GM19463 (cell line): ENCODE results near the gene ZBTB21.

Experiments used
- ATAC-seq: cut with Tn5 transposase; IDR thresholded peaks from one replicate; pipeline ENCODE4 v1.9.1; 2021; ENCODE audit warnings: mild to moderate bottlenecking, moderate library complexity; ENCODE audit not compliant: unreplicated experiment

The ZBTB21 gene

DNA sequence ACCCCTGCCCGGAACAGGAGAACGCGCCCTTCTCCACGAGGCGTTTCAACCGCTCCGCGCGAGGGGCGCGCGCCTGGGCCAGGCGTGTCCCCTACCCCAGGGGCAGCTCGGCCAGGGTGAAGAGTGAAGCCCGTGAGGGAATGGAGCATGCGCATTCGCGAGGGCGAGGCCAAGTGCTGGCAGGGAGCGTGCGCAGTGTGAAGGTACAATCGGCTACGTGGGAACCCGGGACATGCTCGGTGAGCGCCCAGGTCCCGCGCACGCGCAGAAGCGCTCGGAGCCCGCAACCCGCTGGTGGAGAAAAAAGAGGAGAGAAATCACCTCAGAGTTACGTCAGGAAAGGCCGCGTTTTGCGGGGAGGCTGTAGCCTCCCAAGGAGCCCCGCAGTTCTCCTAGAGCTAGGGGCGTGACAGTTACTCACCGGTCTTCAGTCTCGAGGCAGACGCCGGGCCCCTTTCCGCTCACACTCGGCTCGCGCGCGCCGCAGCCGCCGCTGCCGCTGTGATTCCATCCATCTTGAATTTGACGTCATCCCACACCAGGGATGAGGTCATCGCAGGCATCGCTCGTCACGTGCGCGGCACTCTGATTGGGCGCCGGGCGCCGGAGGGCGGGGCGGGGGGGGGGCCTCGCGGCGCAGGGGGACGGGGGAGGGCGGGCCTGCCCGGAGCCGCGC, at the start of gene ZBTB21:
Gene ZBTB21 (minus strand): TSS at position 530 of the 676 bp plus-strand sequence. CDS start 16,265 bp downstream, outside the sequence.
- peak; percentile 59 for ATAC-seq

DNA sequence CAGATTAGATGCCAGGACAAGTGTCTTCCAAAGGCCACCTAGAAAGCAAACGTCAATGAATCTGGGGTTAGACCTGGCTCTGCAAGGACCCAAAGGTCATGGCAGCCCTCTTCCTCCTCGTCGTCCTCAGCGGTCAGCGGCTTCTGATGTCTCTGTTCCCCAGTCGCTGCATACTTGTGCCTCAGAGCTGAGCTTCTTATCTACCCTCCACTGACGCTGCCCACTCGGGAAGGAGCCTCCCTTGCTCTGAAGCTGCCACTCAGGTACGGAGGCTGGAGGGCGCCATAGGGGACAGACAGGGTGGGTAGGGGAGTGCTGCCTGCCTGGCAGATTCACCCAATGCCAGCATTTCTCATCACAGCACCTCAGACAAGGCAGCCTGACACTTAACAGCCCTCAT, 49.6 kb upstream of the ZBTB21 start:
- ATAC-seq = no peak

DNA sequence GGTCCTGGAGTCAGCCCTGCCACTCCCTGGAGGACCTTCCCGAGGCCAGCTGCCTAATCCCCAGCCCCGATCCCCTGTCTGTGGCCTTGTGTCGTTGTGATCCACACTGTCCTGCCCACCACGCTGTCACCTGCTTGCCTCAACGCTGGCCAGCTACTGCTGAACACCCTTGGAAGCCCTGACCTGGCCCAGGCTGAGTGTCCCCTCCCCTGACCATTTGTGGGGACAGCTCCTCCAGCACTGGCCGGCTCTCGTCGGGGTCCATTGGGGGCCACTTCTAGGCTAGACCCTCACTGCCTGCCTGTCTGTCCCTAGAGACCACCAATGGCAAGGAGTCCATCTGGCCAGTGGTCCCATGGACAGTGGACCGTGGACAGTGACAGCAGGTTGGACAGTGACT, 49.0 kb upstream of the ZBTB21 start:
- ATAC-seq = no peak

DNA sequence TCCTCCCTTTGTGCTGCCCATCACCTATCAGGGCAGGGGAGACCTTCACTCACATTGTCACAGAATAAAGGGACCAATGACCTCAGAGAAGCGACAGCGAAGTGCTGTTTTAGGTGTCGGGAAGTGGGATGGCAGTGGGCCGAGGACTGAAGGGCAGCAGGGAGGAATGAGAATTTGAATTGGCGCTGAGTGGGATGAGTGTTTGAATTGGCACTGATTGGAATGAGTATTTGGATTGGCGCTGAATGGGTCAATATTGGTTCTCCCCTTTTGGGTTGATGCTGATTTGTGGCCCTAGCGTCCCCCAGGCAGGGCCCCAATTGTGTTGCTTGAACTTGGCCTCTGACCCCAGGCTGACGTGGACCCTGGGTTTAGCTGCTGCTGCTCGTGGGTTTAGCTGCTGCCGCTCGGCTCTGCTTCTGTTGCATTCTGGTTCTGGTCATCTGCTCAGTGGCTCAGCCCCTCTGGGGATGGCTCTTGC, 48.5 kb upstream of the ZBTB21 start:
- ATAC-seq = no peak

DNA sequence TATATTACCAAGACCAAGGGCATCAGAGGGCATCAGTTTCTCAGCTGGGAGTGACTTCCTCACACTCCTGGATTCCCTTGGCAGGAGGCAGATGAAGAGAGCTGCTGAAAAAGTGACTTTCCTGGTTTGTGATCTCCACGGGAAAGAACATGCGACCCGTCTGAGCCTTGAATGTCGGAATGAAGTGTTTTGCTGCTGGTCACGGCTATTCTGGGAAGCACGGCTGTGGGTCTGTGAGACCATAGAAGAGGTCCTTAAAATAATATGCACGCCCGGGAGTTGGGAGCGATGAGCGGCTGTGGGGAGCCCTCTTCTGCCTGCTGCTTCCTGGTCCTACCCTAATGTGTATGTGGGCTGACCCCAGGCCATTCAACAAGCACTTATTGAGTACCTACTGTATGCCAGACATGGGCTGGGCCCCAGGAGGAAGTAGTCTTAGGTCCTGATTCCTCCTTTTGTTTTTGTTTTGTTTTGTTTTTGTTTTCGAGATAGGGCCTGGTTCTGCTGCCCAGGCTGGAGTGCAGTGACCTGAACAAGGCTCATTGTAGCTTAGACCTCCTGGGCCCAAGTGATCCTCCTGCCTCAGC, 47.8 kb upstream of the ZBTB21 start:
- no peak for ATAC-seq

DNA sequence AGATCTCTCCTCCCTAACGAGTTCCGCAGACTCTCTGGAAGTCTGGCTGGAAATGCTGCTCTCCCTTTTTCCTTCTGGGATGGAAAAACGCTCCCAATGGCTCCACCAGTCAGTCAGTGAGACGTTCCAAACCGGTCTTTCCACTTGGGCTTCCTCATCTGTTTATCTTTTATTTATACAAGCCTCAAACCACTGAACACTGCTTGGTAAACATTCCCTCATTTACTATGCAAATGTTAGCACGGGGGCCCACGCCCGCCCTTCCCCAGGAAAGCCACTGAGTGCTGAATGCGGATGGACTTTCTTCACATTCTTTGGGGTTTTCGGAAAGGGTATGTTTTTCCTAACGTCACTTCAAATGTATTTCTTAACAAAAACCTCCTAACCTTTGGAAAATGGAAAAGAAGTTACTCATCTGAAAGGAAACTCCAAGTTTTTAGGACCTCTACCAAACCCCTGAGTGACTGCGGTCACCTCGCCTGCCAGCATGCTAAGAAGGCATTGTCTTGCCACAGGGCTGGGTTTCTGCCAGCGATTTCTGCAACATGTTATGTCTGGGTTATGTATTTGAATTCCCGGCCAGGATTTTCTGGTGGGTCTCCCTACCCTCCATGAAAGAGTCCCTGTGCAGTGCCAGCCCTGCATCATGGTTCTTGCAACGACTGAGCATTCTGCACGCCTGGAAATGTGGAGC, 47.0 kb upstream of the ZBTB21 start:
- ATAC-seq = no peak

DNA sequence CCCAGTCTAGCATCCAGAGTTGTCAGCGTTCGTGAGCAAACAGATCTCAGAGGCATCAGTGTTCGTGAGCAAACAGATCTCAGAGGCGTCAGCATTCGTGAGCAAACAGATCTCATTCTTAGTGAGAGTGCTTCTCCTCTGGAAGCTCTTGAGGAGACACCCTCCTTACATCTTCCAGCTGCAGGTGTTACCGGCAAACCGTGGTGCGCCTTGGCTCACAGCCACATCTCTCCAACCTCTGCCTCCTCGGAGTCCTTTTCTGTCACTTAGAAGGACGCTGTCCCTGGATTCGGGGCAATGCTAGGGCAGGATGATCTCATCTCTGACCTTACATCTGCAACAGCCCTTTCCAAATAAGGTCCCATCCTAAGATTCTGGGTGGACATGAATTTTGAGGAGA, 46.3 kb upstream of the ZBTB21 start:
- ATAC-seq = no peak

DNA sequence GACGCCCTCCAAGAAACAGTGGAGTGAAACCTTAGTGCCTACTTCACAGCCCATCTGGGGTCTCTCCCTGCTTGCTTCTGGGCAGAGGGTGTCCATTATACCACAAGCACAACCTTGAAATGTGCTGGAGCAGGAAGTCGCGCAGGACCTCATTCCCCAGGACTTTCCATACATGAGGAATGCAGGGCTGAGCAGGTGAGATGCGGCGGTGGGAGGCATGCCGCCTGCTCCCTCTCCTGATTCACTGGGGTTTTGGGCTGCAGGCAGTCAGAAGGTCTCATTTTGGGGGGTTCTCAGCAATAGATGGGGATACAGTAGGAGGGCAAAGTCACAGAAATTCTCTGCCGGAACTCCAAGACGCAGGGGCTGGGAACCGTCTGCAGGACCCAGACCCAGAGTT, 45.3 kb upstream of the ZBTB21 start:
- no peak for ATAC-seq

DNA sequence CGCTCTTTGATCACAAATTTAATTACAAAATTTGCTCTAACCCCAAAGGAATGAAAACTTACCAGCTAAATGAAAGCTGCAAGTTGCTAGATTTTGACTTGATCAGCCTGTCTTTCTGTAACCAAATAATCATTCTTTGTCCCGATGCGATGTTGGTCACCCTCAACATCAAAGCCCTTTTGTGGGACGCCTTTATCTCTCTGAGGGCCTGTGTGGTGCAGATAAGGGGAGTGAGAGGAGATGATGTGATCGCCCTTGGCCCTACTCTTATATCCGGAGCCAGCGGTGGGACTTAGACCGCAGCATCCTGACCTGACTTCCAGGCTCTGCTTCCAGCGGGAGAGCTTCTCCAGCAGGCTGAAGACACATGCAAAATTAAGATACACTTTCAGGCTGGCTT, 41.6 kb upstream of the ZBTB21 start:
- no peak for ATAC-seq

DNA sequence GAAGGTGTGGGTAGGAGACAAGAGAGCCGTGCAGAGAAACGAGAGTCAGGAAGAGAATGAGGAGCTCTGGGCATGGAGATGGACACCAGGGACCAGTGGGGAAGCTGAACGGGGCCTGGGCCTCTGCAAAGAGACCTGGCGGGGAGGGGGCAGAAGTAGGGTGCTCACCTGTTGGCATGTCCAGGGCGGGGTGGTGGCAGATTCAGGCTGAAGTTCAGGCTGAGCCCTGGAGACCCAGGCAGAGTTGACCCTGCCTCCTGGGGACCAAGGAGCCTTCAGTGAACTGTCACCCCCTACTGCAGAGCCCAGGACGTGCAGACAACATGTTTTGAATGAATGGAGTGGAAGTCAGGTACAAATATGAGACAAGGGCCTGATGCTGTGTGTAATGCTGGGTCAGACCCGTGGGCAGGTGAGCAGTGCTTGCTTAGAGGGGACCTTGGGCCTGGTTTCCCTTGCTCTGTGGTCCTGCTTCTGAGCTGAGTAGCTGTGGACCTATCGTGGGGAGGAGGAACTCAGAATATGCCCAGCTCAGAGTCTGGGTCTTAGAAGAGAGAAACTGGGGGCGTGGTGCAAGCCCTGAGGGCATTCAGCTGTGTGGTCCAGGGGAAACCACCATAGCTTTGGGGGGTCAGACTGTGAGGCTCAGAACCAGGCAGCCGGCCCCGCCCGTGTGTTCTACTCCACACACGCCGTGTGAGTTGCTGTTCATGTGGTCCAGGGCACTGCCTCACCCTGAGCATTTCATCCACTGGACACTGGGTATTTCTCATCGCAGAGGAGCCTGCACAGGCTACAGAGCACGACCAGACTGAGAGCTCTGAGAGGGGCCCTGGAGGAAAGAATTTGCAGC, 39.6 kb upstream of the ZBTB21 start:
- no peak for ATAC-seq

DNA sequence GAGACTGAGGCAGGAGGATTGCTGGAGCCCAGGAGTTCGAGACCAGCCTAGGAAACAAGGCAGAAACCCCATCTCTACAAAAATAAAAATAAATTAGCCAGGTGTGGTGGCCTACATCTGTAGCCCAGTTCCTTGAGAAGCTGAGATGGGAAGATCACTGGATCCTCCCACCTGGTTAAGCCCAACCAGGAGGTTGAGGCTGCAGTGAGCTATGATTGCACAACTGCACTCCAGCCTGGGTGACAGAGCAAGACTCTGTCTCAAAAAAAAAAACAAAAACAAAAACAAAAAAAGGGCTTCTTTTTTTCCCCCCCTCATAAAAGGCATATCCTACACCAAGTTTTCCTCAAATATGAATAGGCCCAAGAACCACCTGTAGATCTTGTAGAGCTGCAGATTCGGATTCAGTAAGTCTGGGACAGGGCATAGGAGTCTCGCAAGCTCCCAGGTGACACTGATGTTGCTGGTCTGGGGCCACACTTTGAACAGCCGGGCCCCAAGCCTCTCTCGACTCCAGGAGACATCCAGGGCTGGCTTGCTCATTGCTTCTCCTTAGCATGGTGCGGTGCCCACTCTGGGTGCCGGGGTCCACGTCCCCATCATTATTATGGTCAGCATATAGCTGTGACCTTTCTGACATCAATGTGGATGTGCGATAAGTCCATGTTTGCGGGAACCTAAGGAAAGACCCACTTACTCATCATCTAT, 38.9 kb upstream of the ZBTB21 start:
- no peak for ATAC-seq

DNA sequence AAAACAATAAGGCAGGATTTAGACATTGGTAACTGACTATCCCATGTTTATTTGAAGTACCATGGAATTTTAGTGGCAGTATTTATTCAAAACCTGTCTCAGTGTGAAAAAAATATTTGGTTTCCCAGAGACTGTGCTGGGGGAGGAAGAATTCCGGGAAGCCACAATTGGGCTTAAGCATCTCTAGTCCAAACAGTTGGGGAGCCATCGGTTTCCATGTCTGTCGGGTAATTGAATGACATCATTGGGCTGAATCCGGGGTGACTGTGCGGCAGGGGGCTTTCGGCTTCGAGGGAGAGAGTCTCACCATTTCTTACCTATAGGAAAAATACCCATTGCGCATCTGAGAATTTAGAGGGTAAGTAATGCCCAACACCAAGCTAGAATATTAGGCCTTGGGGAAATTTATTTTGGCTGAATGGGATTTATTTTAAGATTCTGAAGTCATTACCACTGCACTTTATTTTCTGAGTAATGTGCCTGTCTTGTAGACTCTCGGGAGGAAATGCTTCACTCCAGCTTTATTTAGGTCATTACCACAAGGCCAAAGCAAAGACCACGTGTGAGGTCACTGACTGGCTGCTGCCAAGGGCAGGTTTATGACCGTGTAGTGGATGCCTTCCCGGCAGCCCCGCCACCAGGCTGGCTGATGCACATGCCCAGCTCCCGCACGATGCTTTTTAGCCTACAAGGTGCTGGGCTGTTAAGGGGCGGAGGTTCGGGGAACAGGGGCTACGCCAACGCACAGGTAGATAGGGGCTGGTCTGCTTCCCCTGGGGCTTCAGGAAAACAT, 37.9 kb upstream of the ZBTB21 start:
- no peak for ATAC-seq

DNA sequence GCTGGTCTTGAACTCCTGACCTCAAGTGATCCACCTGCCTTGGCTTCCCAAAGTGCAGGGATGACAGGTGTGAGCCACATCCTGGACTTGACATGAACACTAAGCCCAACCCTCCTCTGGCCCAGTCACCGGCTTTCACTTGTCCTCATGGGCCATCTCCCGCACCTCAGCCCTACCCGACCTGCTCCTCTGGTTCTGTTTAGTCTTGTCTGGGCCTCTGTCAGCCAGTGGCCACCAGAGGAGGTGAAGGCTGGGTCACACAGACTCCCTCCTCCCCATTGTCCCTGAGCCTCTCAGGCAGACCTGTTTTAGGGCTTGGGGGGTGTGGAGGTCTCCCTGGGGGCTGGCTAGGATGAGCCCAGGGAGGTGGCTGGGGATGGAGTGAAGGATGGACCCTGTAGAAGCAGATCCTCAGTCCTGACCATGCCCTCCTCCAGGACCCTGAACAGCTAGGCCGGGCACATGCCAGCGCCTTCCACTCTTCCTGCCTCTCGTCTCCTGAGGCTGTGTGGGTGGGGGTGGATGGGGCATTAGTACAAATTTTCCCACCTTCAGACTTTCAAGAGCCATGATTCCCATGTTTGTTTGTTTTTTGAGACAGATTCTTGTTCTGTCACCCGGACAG, 34.8 kb upstream of the ZBTB21 start:
- no peak for ATAC-seq

DNA sequence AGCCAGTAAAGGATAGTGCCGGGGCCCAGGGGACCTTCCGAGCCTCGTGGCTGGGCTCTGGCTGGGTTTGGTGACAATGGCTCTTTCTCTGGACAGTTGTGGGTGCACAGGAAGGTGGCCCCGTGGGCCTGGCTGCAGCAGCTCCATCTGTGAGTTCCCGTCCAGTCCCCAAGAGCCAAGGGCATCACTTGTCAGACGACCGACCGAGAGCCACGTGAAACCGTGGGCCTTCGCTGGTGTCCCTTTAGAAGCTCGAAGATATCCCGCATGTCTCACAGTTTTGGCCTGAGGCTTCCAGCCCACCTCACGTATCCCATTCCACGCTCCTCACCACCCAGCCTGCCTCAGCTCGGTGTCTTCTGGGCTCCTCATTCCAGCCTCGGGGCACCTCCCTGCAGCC, 33.8 kb upstream of the ZBTB21 start:
- ATAC-seq = no peak

DNA sequence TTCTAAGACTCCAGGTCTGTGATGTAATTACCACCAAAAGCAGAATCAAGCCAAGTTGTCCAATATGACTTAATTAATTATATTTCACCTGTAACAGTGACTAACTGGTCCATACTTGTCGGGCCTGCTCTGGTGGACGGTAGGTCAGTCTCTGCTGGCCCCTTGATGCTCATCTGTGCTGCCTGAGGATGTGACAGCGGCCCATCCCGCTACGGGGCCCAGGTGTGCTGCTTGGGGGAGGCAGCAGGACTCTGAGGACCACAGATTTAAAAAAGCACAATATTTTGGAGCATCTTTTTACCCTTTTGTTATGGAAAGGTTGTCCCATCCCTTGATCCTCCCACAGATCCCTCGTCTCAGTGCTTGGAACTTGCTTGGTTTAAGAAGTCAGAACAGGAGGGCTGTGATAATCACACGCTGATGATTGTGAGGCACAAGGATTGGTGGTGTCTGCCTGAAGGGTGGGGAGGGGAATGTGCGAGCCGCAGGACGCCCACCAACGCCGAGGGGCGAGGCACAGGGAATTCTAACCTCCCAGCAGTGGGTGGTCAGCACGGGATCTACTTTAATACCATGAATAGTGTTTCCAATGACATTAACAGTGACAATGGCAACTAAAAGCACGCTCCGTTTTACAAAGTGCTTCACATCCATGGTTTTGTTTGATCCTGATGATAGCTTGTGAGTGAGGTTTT, 33.2 kb upstream of the ZBTB21 start:
- ATAC-seq = no peak

DNA sequence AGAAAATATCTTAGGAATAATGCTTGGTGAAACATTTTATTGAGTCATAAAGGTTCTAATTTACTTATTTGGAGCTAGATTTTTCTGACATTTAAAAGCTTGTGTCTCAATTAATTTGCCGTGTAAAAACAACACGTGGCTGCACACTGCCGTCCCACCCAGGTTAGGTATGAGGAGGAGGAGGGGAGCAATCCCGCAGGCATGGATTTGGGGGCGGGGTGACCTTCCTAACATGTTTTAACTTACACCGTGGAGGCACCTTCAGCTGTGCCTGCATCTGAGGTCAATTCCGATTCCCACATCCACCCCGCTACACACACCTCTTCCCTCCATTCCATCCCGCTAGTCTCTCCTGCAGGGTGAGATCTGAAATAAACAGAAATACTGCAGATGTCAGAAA, 32.5 kb upstream of the ZBTB21 start:
- no peak for ATAC-seq

DNA sequence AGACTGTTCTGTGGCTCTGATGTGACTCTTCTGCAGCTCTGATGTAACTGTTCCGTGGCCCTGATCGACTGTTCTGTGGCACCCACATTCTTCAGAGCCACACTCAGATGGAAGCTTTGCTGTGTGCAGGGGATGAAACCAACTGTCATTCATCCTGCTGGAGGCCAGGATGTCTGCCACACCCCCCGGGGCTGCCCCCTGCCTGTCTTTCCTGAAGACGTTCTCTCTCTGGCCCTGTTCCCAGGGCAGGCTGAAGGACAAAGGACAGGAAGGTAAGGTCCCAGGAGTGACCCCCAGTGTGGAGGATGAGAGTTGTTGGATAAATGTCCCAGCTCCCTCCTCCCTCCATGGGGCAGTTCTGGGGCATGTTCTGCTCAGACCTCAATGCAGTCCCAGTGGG, 31.6 kb upstream of the ZBTB21 start:
- no peak for ATAC-seq

DNA sequence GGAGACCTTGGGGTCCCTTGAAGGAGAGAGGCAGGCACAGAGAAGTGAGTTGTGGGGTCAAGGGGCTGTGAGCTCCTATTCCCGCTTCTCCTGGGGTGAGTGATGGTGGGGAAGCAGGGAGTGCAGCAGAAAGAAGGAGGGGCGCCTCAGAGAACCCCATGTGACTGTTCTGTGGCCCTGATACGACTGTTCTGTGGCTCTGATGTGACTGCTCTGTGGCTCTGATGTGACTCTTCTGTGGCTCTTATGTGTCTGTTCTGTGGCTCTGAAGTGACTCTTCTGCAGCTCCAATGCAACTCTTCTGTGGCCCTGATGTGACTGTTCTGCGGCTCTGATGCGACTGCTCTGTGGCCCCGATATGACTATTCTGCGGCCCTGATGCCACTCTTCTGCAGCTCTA, 31.1 kb upstream of the ZBTB21 start:
- no peak for ATAC-seq
